Testis (tissue), 2 donors: ENCODE results near the gene C3orf20.

Source experiments
- POLR2A ChIP-seq: fragments of 450-650 bp; IDR thresholded peaks from one replicate; pipeline ENCODE4 v1.6.1; 2017; ENCODE audit warnings: antibody characterized with exemption, mild to moderate bottlenecking, moderate library complexity
- TF ChIP-seq, protein P1 (sequence below), 3 experiments: fragments of 450-650 bp in 2 of 3; fragments of 200-600 bp in 1 of 3; sonication (generic) in 1 of 3; IDR thresholded peaks; one replicate each; pipeline ENCODE4 v1.5.1; 2016 to 2019; ENCODE audit warnings: antibody characterized with exemption in 3 of 3, mild to moderate bottlenecking in 2 of 3, moderate library complexity in 1 of 3

DNA sequence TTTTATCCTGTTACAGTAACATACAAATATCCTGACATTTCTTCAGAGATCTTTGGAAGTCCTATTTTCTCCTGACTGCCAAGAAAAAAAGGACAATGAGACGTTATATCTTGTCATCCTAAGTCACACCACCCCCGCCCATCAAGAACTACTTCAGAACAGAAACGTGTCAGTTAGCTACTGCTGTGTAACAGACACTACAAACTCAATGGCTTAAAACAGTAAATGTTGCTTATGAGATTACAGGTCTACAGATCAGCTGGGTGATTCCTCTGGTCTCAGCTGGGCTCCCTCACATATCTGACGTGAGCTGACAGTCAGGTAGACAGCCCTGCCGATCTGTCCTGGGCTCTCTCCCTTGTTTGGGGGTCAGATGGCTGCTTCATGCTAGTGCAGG lies 43.8 kb upstream of the C3orf20 start:
- TF ChIP-seq, protein P1, sequence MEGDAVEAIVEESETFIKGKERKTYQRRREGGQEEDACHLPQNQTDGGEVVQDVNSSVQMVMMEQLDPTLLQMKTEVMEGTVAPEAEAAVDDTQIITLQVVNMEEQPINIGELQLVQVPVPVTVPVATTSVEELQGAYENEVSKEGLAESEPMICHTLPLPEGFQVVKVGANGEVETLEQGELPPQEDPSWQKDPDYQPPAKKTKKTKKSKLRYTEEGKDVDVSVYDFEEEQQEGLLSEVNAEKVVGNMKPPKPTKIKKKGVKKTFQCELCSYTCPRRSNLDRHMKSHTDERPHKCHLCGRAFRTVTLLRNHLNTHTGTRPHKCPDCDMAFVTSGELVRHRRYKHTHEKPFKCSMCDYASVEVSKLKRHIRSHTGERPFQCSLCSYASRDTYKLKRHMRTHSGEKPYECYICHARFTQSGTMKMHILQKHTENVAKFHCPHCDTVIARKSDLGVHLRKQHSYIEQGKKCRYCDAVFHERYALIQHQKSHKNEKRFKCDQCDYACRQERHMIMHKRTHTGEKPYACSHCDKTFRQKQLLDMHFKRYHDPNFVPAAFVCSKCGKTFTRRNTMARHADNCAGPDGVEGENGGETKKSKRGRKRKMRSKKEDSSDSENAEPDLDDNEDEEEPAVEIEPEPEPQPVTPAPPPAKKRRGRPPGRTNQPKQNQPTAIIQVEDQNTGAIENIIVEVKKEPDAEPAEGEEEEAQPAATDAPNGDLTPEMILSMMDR (IDR thresholded peaks at IDR 0.05): no peak
- no peak for TF ChIP-seq POLR2A
